GM12878 (cell line): ENCODE measurements around the gene OGFR. TPM values are rescaled to one million over a fixed set of nuclear protein-coding genes. Genes with fewer than 3 reads are reported as not detected.

Source experiments
- ATAC-seq: fragments of 200-7000 bp; cut with Tn5 transposase; 3 replicates; pipeline ENCODE4 v1.9.1; 2020; ENCODE audit warnings: mild to moderate bottlenecking, moderate library complexity
- BruUV-seq: library from RNA; stranded (reverse); fragments of 400-500 nt; replicated peaks from 2 replicates; lab custom pipeline; 2021; lab: Mats Ljungman, UMichigan
- CTCF ChIA-PET: fragments of 300-600 bp; sonication (Branson Sonifier 250); formaldehyde crosslinking; extraction: SDS; loops from one replicate; lab custom pipeline; 2021; ENCODE audit warnings: inconsistent platforms; lab: Yijun Ruan, JAX
- POLR2A ChIA-PET: fragments of 350-600 bp; formaldehyde crosslinking; extraction: SDS; loops from one replicate; lab custom pipeline; 2021; ENCODE audit warnings: inconsistent platforms; lab: Charles Lee
- RAD21 ChIA-PET: fragments of 300-600 bp; sonication (Branson Sonifier 250); formaldehyde crosslinking; loops from one replicate; lab custom pipeline; 2023; ENCODE audit warnings: antibody characterized with exemption; ENCODE audit not compliant: unreplicated experiment; lab: Charles Lee
- SMC1A ChIA-PET: fragments of 300-600 bp; sonication (Branson Sonifier 250); formaldehyde crosslinking; loops from one replicate; lab custom pipeline; 2023; ENCODE audit not compliant: unreplicated experiment, uncharacterized antibody; lab: Charles Lee
- DNase-seq: peaks from one replicate; pipeline ENCODE4 v3.0.0-alpha.2; 2011; ENCODE audit warnings: low read depth, low spot score
- FAIRE-seq: peaks from 3 replicates; lab custom pipeline; 2011; peaks lifted over from hg19 to GRCh38; lab: Jason Lieb, UNC
- H2AFZ ChIP-seq: 2 replicates; pipeline ENCODE4 v1.6.0; 2011; ENCODE audit warnings: low read depth, low read length, control low read depth; ENCODE audit not compliant: control insufficient read depth
- H3K27ac ChIP-seq: 2 replicates; pipeline ENCODE4 v1.5.1; 2011; ENCODE audit warnings: control low read depth; ENCODE audit not compliant: control insufficient read depth, insufficient read depth
- H3K27me3 ChIP-seq, 2 experiments: replicated peaks in 1 of 2; 2 replicates each; pipeline versions ENCODE4 v1.6.0 to v1.6.1; 2011; ENCODE audit warnings: low read length in 1 of 2; ENCODE audit not compliant: control insufficient read depth in 2 of 2, insufficient read depth in 2 of 2
- H3K36me3 ChIP-seq, 2 experiments: 2 replicates each; pipeline ENCODE4 v1.5.1; 2011; ENCODE audit warnings: low read length in 1 of 2; ENCODE audit not compliant: control insufficient read depth in 2 of 2, insufficient read depth in 2 of 2
- H3K4me1 ChIP-seq: 2 replicates; pipeline ENCODE4 v1.6.1; 2011; ENCODE audit warnings: mild to moderate bottlenecking, low read length, moderate library complexity, mixed read lengths; ENCODE audit not compliant: control insufficient read depth, insufficient read depth
- H3K4me2 ChIP-seq: 2 replicates; pipeline ENCODE4 v1.6.0; 2011; ENCODE audit warnings: control low read depth; ENCODE audit not compliant: control insufficient read depth, insufficient read depth
- H3K4me3 ChIP-seq: fragments of 200-600 bp; sonication (generic); 2 replicates; pipeline ENCODE4 v1.5.1; 2016
- H3K79me2 ChIP-seq: 2 replicates; pipeline ENCODE4 v1.6.0; 2011; ENCODE audit warnings: low read length; ENCODE audit not compliant: control insufficient read depth, insufficient read depth
- H3K9ac ChIP-seq: 2 replicates; pipeline ENCODE4 v1.8.0; 2011; ENCODE audit warnings: low read length, control low read depth, mixed read lengths; ENCODE audit not compliant: control insufficient read depth, insufficient read depth
- H3K9me3 ChIP-seq: replicated peaks from 3 replicates; pipeline ENCODE4 v1.5.1; 2011; ENCODE audit warnings: mild to moderate bottlenecking, low read length; ENCODE audit not compliant: control insufficient read depth, insufficient read depth
- H4K20me1 ChIP-seq: 2 replicates; pipeline ENCODE4 v1.6.0; 2011; ENCODE audit not compliant: control insufficient read depth, insufficient read depth
- ATF7 ChIP-seq: fragments of 450-650 bp; IDR thresholded peaks from 2 replicates; pipeline ENCODE4 v1.6.1; 2016; ENCODE audit warnings: low read depth, mild to moderate bottlenecking
- CREM ChIP-seq: IDR thresholded peaks from 2 replicates; pipeline ENCODE4 v1.6.1; 2014; ENCODE audit warnings: antibody characterized with exemption, low read depth
- KLF5 ChIP-seq: fragments of 450-650 bp; IDR thresholded peaks from 2 replicates; pipeline ENCODE4 v1.6.1; 2014; ENCODE audit warnings: mild to moderate bottlenecking; ENCODE audit not compliant: partially characterized antibody
- SRF ChIP-seq, 2 experiments: IDR thresholded peaks; 2 replicates each; pipeline ENCODE4 v1.6.1; 2011; ENCODE audit warnings: low read depth in 2 of 2, low read length in 2 of 2, mild to moderate bottlenecking in 1 of 2, moderate library complexity in 1 of 2
- SUPT20H ChIP-seq: IDR thresholded peaks from 2 replicates; pipeline ENCODE4 v1.6.1; 2011; ENCODE audit warnings: low read depth, mild to moderate bottlenecking, low read length, moderate library complexity, borderline replicate concordance; ENCODE audit not compliant: control insufficient read depth
- WGBS: methylation state at CpG from one replicate; pipeline ENCODE4 v1.1.6; 2016; ENCODE audit warnings: low lambda C conversion rate; ENCODE audit not compliant: insufficient replicate concordance, insufficient coverage; ENCODE audit errors: missing lambda C conversion rate; 5-methylcytosine and 5-hydroxymethylcytosine counted together
- in situ Hi-C: fragments of 300-500 bp; cut with MboI; formaldehyde crosslinking; loops from 9 replicates; pipeline ENCODE4 v1.14.3; 2018; ENCODE audit warnings: mixed read lengths
- intact Hi-C: fragments of 100-400 bp; cut with micrococcal nuclease; formaldehyde crosslinking; loops from one replicate; pipeline ENCODE4 v1.14.2; 2022; ENCODE audit not compliant: unreplicated experiment
- polyA plus RNA-seq, 11 experiments: library from polyadenylated mRNA; depleted of rRNA in 4 of 11; unstranded in 6 of 11; stranded (reverse) in 5 of 11; fragments of >200 nt; fragmentation: Nextera tagmentation in 4 of 11; fragmentation: Illumina TruSeq in 1 of 11; extraction: Ambion mirVana in 4 of 11; extraction: Trizol in 1 of 11; gene quantifications; 1 replicate in 1 of 11; 2 replicates in 10 of 11; pipeline versions ENCODE4 v1.2.1 to v1.2.3, GENCODE V29; 2011 to 2016; ENCODE audit warnings: inconsistent platforms in 2 of 11, missing spikeins in 2 of 11, low read depth in 1 of 11
- total RNA-seq, 4 experiments: library from RNA; depleted of rRNA in 3 of 4; stranded (reverse); fragments of >200 nt in 3 of 4; fragmentation: Illumina TruSeq in 1 of 4; extraction: Trizol in 1 of 4; gene quantifications; 2 replicates each; pipeline versions ENCODE4 v1.2.1 to v1.2.3, GENCODE V29; 2013 to 2021

Gene OGFR
- total and polyA plus RNA-seq, 10 of the 15 experiments (the other 5 are each of a cell fraction or from before 2014, with no cell fraction given) = 0.72 to 62.1 (median 27.3) TPM

DNA sequence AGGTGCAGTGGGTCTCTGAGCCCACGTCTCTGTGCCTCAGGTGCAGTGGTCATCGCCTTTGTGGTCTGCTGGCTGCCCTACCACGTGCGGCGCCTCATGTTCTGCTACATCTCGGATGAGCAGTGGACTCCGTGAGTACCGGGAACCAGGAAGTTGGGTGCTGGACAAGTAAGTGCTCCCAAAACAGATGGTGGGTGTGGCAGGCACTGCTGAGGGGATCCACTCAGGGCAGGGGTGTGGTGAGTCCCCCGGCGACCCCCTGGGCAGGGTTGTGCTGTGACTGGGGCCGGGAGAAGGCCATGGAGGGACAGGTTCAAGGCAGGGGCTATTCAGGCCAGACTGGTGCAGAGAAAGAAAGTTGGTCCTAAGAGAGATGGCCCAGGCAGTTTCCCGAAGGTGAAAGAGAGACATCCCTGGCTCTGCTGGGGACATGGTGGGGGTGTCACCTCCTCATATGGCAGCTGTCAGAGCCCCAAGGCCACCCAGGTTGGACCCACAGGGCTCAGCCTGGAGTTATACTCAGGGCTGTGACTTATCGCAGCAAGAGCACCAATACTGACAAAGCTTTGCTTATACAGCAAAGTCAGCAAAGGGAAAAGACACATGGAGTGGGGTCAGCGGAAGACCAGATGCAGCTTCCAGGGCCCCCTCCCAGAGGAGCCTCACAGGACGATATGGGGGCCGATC is 46.3 kb upstream of the OGFR start:
- in situ Hi-C loops = no loop called here
- ATAC-seq (no peak), FAIRE-seq (no peak), DNase-seq (no peak)
- intact Hi-C loops = no loop called here
- Histone ChIP-seq H3K9ac (no peak overlapping the region), H3K4me2 (no peak overlapping the region), H3K4me3 (no peak overlapping the region), H4K20me1 (no peaks in the 10 kb centered on the region), H3K27ac (no peak overlapping the region), H2AFZ (no peak overlapping the region), H3K27me3 (peaks cover 0 to 3% of the 10 kb centered on the region in 2 experiments; a peak in 3 of 4 replicates), H3K4me1 (no peaks in the 10 kb centered on the region), H3K79me2 (no peaks in the 10 kb centered on the region), H3K9me3 (no peaks in the 10 kb centered on the region), H3K36me3 (no peaks in the 10 kb centered on the region)
- SMC1A ChIA-PET = no interaction called here
- TF ChIP-seq KLF5 = no peak
- TF ChIP-seq ATF7 = no peak
- no peak for TF ChIP-seq SUPT20H
- TF ChIP-seq CREM = no peak
- CTCF ChIA-PET = no interaction called here
- RAD21 ChIA-PET = no interaction called here
- no TSS peak for BruUV-seq
- WGBS = 38% methylated on average over 16 of the region's 16 CpGs
- POLR2A ChIA-PET = no interaction called here

DNA sequence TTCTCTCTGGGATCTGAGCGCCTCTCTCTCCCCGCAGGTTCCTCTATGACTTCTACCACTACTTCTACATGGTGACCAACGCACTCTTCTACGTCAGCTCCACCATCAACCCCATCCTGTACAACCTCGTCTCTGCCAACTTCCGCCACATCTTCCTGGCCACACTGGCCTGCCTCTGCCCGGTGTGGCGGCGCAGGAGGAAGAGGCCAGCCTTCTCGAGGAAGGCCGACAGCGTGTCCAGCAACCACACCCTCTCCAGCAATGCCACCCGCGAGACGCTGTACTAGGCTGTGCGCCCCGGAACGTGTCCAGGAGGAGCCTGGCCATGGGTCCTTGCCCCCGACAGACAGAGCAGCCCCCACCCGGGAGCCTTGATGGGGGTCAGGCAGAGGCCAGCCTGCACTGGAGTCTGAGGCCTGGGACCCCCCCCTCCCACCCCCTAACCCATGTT is 44.6 kb upstream of the OGFR start:
- Histone ChIP-seq H3K4me3 (no peak overlapping the region), H3K36me3 (no peaks in the 10 kb centered on the region), H3K27me3 (peaks cover 1 to 3% of the 10 kb centered on the region in 2 experiments; a peak in 3 of 4 replicates), H2AFZ (no peak overlapping the region), H3K4me1 (no peaks in the 10 kb centered on the region), H3K79me2 (no peaks in the 10 kb centered on the region), H3K4me2 (no peak overlapping the region), H4K20me1 (no peaks in the 10 kb centered on the region), H3K9me3 (no peaks in the 10 kb centered on the region), H3K9ac (no peak overlapping the region), H3K27ac (no peak overlapping the region)
- FAIRE-seq (no peak), DNase-seq (no peak), ATAC-seq (no peak)
- in situ Hi-C loops (no loop called here), intact Hi-C loops (no loop called here)
- ChIA-PET SMC1A (no interaction called here), POLR2A (no interaction called here), RAD21 (no interaction called here), CTCF (no interaction called here)
- no TSS peak for BruUV-seq
- WGBS = 55% methylated on average over 19 of the region's 20 CpGs
- no peak for TF ChIP-seq SRF (IDR thresholded peaks at IDR 0.05; ENCODE audit: low read depth in 2 of 2, low read length in 2 of 2)
